ENCODE data around the gene MBLAC2.

- TF ChIP-seq GATA2 (IDR thresholded peaks at IDR 0.05; ENCODE audit: low read depth, low read length), result no peak
- TF ChIP-seq GATA3 (IDR thresholded peaks at IDR 0.05; ENCODE audit: low read depth, low read length), result no peak
Measured at GRCh38 chr5:90440644-90441043, 33.9 kb downstream of the MBLAC2 start.

Measured in SH-SY5Y (cell line).